GM12892 (cell line): ENCODE data around the gene RBMS1.

ENCODE experiments used
- POLR2A ChIP-seq: IDR thresholded peaks from 2 replicates; pipeline ENCODE4 v1.6.1; 2011; ENCODE audit warnings: low read depth, low read length, control low read depth
- POLR2AphosphoS5 ChIP-seq: IDR thresholded peaks from 2 replicates; pipeline ENCODE4 v1.6.1; 2011; ENCODE audit warnings: low read depth, low read length, control low read depth
- TAF1 ChIP-seq: IDR thresholded peaks from 2 replicates; pipeline ENCODE4 v1.6.1; 2011; ENCODE audit warnings: low read depth, mild to moderate bottlenecking, control low read depth, low read length, borderline replicate concordance

- no peak for TF ChIP-seq POLR2A
- TF ChIP-seq TAF1: no peak
- TF ChIP-seq POLR2AphosphoS5: no peak
These were observed 86.8 kb downstream of the RBMS1 start for GRCh38 chr2:160406591-160407392.
